Heart left ventricle (tissue), 16 donors: Measurements from ENCODE around the gene TRPV5. TPM values are rescaled to one million over a fixed set of nuclear protein-coding genes. Genes with fewer than 3 reads are reported as not detected.

ENCODE experiments used
- ATAC-seq, 4 donors: fragments of 200-7000 bp; cut with Tn5 transposase; one replicate each; pipeline ENCODE4 v1.9.1; 2020 to 2022; ENCODE audit warnings: moderate library complexity in 4 of 4, mild to moderate bottlenecking in 3 of 4, moderate number of reproducible peaks in 1 of 4
- DNase-seq, 5 donors: peaks; one replicate each; pipeline ENCODE4 v3.0.0-alpha.2; 2020
- H3K27ac ChIP-seq, 12 donors: fragments of 200-600 bp; sonication (generic) in 4 of 12; one replicate each; pipeline versions ENCODE4 v1.5.0 to v1.8.0; 2016 to 2022; ENCODE audit warnings: mild to moderate bottlenecking in 2 of 12
- H3K27me3 ChIP-seq, 9 donors: fragments of 200-600 bp; sonication (generic) in 2 of 9; one replicate each; pipeline versions ENCODE4 v1.5.1 to v1.8.0; 2016 to 2022; ENCODE audit warnings: mild to moderate bottlenecking in 3 of 9
- H3K36me3 ChIP-seq, 9 donors: fragments of 200-600 bp; sonication (generic) in 2 of 9; one replicate each; pipeline versions ENCODE4 v1.5.0 to v1.8.0; 2018 to 2022; ENCODE audit warnings: mild to moderate bottlenecking in 2 of 9
- H3K4me1 ChIP-seq, 12 donors: fragments of 200-600 bp; sonication (generic) in 4 of 12; one replicate each; pipeline versions ENCODE4 v1.5.0 to v1.8.0; 2016 to 2022; ENCODE audit warnings: mild to moderate bottlenecking in 3 of 12
- H3K4me3 ChIP-seq, 12 donors: fragments of 200-600 bp; sonication (generic) in 4 of 12; one replicate each; pipeline versions ENCODE4 v1.5.0 to v1.8.0; 2017 to 2022; ENCODE audit warnings: mild to moderate bottlenecking in 9 of 12, moderate library complexity in 4 of 12
- H3K9me3 ChIP-seq, 12 donors: fragments of 200-600 bp; sonication (generic) in 4 of 12; one replicate each; pipeline versions ENCODE4 v1.5.0 to v1.8.0; 2016 to 2022; ENCODE audit warnings: mild to moderate bottlenecking in 1 of 12
- POLR2A ChIP-seq, 2 donors: fragments of 450-650 bp; IDR thresholded peaks; one replicate each; pipeline ENCODE4 v1.6.1; 2017; ENCODE audit warnings: antibody characterized with exemption in 2 of 2, mild to moderate bottlenecking in 2 of 2, moderate library complexity in 2 of 2
- WGBS, 4 donors: extraction: QIAGEN DNeasy Blood & Tissue Kit in 2 of 4; methylation state at CpG; one replicate each; pipeline versions ENCODE4 v1.1.5 to v1.1.7; 2013 to 2018; 5-methylcytosine and 5-hydroxymethylcytosine counted together
- intact Hi-C, 10 donors: fragments of 100-400 bp; cut with DNase I; formaldehyde crosslinking; loops; one replicate each; pipeline versions ENCODE4 v1.11.1 to v1.14.2; 2022
- polyA plus RNA-seq, 2 donors: library from polyadenylated mRNA; stranded (reverse); fragments of 200-250 nt; gene quantifications; one replicate each; pipeline ENCODE4 v1.2.3, GENCODE V29; 2013
- total RNA-seq, 9 donors: library from RNA; depleted of rRNA in 2 of 9; stranded (reverse); fragments of >200 nt in 2 of 9; fragmentation: NEBNext Ultra II Directional in 3 of 9; extraction: Animal tissue kit (Norgen Biotek cat#: 25700) in 3 of 9; gene quantifications; one replicate each; pipeline versions ENCODE4 v1.1.0 to v1.2.4, GENCODE V29; 2016 to 2023
- TF ChIP-seq, protein P1 (sequence below), 12 donors: fragments of 200-600 bp; sonication (generic) in 4 of 12; IDR thresholded peaks; one replicate each; pipeline versions ENCODE4 v1.5.0 to v1.8.0; 2018 to 2022; ENCODE audit warnings: antibody characterized with exemption in 12 of 12, mild to moderate bottlenecking in 5 of 12
- donor health status: ischemic (EF 13 %, LVEDD 7.1; RV severe dilation, severe dysfunction).
- donor health status: healthy with polysubstance abuse.
- donor health status: DM: no; HTN: yes; CAD: no.
- donor health status: DM: no; HTN: no; CAD: no.
- donor health status: ischemic (EF 25% LVEDD 6.9; RV normal size, moderate dysfunction).
- donor health status: ischemic (EF 25% LVEDD 5.7; RV mildly dilated, moderate dysfunction).
- donor health status: healthy.
- donor health status: DM: yes; HTN: yes; CAD: no.
- donor health status: ischemic (EF 35%, LVEDD 5.7; RV mildly dilated, moderate dysfunction).
- donor health status: nonischemic (EF 11% LVEDD 7.7; RV severe dilation, severe dysfunction).
- donor health status: DM: yes; HTN: yes; CAD: no.
- donor health status: PGD.
- donor health status: ischemic (EF 29% LVEDD 5.4; RV normal size, mild dysfunction).
- donor health status: nonischemic (EF 23%, LVEDD 6.1; RV moderate dilation, normal function).

The TRPV5 gene
- total and polyA plus RNA-seq, 11 donors: not detected

GRCh38 chr7:142873281-142873784, 60.2 kb downstream of the TRPV5 start:
- no peak overlapping the region for H3K4me3 ChIP-seq
- DNase-seq: no peak
- H3K4me1 ChIP-seq: no peaks in the 10 kb centered on the region
- no peaks in the 10 kb centered on the region for H3K36me3 ChIP-seq
- 74 to 78% (median 75%) methylated on average over 10 to 11 of the region's 11 CpGs for WGBS, 4 donors
- ATAC-seq: no peak
- no peak overlapping the region for H3K27ac ChIP-seq
- TF ChIP-seq POLR2A (IDR thresholded peaks at IDR 0.05): no peak
- TF ChIP-seq, protein P1, sequence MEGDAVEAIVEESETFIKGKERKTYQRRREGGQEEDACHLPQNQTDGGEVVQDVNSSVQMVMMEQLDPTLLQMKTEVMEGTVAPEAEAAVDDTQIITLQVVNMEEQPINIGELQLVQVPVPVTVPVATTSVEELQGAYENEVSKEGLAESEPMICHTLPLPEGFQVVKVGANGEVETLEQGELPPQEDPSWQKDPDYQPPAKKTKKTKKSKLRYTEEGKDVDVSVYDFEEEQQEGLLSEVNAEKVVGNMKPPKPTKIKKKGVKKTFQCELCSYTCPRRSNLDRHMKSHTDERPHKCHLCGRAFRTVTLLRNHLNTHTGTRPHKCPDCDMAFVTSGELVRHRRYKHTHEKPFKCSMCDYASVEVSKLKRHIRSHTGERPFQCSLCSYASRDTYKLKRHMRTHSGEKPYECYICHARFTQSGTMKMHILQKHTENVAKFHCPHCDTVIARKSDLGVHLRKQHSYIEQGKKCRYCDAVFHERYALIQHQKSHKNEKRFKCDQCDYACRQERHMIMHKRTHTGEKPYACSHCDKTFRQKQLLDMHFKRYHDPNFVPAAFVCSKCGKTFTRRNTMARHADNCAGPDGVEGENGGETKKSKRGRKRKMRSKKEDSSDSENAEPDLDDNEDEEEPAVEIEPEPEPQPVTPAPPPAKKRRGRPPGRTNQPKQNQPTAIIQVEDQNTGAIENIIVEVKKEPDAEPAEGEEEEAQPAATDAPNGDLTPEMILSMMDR (IDR thresholded peaks at IDR 0.05): peak in 7 of 12 donors; percentile 7 to 52 (median 21)
- intact Hi-C loops: loop anchor here in 1 of 10 donors (10.0 kb wide), 1 partner anchor 331 kb away; no protein-coding TSS in a partner anchor
- peaks cover 0 to 20% (median 0%) of the 10 kb centered on the region in 9 donors for H3K27me3 ChIP-seq
- no peaks in the 10 kb centered on the region for H3K9me3 ChIP-seq

DNA sequence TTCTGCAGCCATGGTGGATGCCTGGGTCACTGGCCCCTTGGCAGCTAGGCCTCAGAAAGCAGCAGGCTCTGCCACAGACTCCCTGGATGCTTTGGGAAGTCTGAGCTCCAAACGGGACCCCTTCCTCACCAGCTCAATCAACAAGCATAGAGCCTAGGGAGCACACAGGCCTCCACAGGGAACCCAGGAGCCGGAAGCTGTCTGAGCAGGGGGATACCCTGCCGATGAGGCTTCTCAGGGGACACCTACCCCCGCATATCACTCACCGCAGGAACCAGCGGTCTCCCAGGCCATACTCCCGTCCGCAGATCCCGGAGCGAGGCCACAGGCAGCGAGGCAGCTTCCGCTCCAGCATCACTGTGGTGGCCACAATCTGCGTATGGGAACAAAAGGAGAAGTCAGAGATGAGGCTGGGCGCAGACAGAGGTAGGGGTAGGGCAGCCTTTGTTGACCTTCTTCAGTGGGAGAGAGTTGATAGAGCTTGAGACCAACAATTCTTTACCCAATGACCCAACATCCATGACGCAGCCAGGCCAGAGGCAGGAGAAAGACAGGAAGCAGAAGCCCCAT, 61.4 kb downstream of the TRPV5 start:
- no peak overlapping the region for H3K27ac ChIP-seq
- H3K4me1 ChIP-seq: no peaks in the 10 kb centered on the region
- peak in 1 of 5 donors; percentile 7 for DNase-seq
- 80 to 91% (median 82%) methylated on average over 14 to 15 of the region's 15 CpGs for WGBS, 4 donors
- H3K4me3 ChIP-seq: no peak overlapping the region
- TF ChIP-seq, protein P1 (IDR thresholded peaks at IDR 0.05): no peak
- no peak for TF ChIP-seq POLR2A (IDR thresholded peaks at IDR 0.05)
- no peaks in the 10 kb centered on the region for H3K9me3 ChIP-seq
- ATAC-seq: no peak
- H3K36me3 ChIP-seq: no peaks in the 10 kb centered on the region
- peaks cover 0 to 9% (median 0%) of the 10 kb centered on the region in 9 donors for H3K27me3 ChIP-seq
- intact Hi-C loops: loop anchor here in 1 of 10 donors (10.0 kb wide), 1 partner anchor 333 kb away; no protein-coding TSS in a partner anchor

- Histone ChIP-seq H3K9me3 (no peaks in the 10 kb centered on the region), H3K4me3 (no peak overlapping the region), H3K27me3 (peaks cover 0 to 8% (median 0%) of the 10 kb centered on the region in 9 donors), H3K4me1 (no peaks in the 10 kb centered on the region), H3K36me3 (no peaks in the 10 kb centered on the region), H3K27ac (no peak overlapping the region)
- ATAC-seq: no peak
- DNase-seq: peak in 1 of 5 donors; percentile 11
- intact Hi-C loops: loop anchor here in 1 of 10 donors (10.0 kb wide), 1 partner anchor 333 kb away; no protein-coding TSS in a partner anchor
- TF ChIP-seq POLR2A (IDR thresholded peaks at IDR 0.05): no peak
- TF ChIP-seq, protein P1 (IDR thresholded peaks at IDR 0.05): no peak
- 73 to 92% (median 80%) methylated on average over 22 to 23 of the region's 23 CpGs for WGBS, 4 donors
These were observed 62.1 kb downstream of the TRPV5 start for GRCh38 chr7:142871260-142872105.
